HPDE6-E6E7 (cell line): ENCODE results near the gene ADSS1.

ENCODE experiments used
- DNase-seq: peaks from one replicate; pipeline ENCODE4 v3.0.0; 2011; ENCODE audit warnings: missing footprints; ENCODE audit errors: extremely low spot score

The ADSS1 gene

GRCh38 chr14:104687601-104688504, 36.2 kb upstream of the ADSS1 start:
- peak; percentile 91 for DNase-seq

GRCh38 chr14:104688505-104689108, 35.4 kb upstream of the ADSS1 start:
- DNase-seq: no peak

GRCh38 chr14:104689109-104689880, 34.7 kb upstream of the ADSS1 start, which contains the start of gene INF2:
INF2 (plus strand) TSS chr14:104689618; CDS start chr14:104701366, 11,748 bp downstream.
- peak; percentile 64 for DNase-seq

DNA sequence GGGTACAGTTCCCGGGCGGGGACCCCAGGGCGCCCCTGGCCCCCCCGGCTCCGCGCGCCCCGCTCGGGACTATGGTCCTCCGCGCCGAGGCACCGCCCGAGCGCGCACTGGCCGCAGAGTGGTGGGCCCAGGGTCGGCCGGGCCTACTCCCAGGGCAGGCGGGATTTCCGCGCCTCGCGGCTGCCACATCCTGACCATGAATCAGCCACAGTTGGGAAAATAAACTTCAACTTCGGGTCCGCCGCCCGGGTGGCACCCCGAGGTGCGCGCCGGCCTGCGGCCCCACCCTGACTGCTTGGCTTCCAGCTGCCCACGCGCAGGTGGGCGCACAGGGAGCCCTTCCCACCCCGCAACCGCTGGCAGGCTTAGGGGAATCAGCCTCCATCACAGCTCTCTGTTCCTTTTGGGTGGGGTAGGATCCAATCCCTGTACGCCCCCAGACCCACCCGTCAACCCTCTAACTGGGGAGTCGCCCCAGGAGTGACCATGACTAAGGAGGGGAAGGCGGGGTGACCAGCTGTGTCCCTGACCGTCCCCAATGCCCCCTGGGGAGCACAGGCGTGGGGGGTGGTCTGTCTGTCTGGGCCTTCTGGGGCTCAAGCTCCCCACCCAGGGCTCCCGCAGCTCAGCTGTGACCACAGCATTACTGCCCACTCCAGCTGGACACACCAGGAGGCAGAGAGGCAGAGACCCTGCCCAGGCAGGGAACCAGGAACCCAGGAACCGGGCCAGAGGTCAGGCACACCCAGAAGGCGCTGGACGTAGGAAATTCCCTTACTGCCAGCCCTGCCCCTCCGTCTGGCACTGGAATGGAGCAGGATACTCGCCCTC, 33.9 kb upstream of the ADSS1 start:
- no peak for DNase-seq

DNA sequence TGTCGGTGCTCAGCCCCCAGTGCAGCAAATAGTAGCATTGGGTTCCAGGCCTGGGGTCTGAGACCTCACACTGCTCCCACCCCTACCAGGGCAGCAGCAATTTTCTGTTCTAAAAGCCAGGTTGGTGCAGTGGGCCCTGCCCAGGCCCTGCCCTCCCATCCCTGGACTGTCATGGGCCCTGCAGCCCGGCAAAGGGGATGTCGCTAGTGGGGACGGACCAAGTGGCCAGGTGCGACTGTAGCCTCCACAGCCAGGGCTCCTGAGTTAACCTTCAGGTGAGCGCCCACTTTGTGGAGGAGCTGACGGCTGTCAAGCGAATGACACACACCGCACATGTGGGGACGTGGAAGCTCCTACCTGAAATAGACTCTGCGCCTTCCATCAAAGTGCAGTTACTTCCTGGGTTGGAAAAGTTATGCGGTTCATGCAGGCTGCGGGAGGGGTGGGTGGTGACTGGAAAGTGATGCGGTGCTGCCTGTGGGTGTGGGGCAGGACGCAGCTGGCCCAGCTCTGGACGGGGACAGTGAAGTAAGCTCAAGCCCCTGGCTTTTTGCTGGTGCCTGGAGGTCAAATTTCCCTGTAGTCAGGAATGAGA, 33.1 kb upstream of the ADSS1 start:
- no peak for DNase-seq

DNA sequence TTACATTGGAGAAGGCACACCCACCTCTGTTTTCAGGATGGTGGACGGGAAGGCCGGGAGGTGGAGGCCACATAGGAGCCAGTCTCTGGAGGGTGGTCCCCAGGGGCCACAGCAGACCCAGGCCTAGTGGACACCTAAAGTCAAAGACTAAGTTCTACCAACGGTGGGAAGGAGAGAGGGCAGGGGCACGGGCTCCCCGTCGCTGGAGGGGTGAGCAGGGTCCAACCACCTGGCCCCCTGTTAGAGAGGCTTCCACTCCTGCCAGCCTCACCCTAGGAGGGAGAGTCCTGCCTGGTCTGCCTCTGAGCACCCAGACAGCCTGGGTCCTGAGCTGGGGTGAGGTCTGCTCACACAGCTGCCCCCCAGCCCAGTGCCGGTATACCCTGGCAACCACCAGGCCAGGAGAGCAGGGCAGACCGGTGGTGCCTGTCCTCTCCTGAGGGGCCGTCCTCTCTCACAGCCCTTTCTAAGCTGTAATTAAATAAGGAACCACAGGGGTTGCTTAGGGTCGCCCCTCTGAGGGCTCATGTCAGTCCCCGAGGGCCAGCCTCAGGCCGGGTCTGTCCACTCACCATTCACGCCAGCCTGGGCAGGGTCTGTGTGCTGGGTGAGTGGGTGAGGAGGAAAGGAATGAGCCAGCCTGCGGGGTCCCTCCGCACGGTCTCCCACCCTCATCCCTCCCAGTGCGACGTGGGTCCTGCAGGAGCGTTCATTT, 32.3 kb upstream of the ADSS1 start:
- no peak for DNase-seq

DNA sequence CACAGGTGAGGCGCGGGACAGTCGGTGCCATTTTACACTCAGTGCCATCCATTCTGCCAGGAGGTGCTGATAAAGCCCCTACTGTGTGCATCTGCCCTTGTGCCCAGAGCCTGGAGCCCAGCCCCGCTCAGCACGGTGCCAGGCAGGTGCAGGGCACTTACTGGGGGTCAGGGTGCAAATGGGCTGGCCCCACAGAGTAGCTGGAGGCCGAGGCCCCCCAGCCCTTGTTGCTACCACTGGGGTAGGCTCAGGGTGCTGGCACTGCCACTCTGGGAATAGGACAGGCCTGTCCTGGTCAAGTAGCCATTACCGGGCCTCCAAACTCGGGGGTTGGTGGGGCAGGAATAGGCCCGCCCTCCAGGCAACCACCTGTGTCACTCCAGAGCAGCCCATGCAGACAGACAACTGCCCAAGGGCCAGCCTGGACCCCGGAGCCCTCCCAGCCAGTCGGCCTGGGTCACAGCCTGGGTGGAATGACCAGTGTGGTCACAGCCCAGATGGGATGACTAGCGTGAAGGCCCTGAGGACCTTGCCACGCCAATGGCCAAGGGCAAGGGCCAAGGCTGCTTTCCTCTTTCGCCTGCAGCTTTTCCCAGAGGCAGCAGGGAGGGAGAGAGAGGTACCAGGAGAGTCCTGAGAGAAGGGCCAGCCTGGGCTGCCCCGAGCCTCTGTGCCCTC, 31.6 kb upstream of the ADSS1 start:
- no peak for DNase-seq

DNA sequence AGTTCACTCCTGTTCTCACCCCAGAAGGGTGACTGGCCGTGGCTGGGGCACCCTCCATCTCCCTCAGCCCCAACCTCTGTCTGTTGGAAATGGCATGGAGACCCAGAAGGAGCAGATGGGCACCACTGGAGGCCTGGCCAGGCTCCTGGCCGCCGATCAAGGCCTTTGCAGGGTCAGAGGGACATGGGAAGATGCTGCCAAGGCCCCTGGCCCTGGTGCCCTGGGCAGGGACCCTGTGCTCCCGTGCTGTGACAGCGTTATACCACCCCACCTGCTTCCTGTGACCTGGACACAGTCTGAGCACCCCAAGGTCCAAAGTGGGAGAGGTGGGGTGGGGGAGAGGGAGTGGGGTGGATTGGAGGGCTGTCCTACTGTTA, 31.1 kb upstream of the ADSS1 start:
- DNase-seq: no peak

- DNase-seq: no peak
Measured at GRCh38 chr14:104693482-104694431, 30.3 kb upstream of the ADSS1 start.

GRCh38 chr14:104694475-104694950, 29.5 kb upstream of the ADSS1 start:
- DNase-seq: no peak

- DNase-seq: no peak
Measured at GRCh38 chr14:104694991-104695659, 28.9 kb upstream of the ADSS1 start.

DNA sequence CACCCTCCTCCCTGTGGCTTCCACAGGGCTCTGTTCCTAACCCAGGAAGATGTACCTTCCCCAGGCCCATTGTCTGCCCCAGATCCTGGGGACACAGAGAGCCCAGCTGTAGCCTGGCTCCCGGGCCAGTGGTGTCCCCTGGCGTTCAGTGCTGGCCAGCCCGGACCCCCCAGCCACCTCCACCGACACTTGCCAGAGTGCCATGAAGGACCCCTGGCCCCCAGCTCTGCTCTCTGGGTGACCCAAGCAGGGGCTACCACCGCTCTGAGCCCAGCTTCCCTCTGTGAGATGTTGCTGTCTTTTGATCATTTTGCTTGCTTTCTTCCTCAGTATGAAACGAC, 28.4 kb upstream of the ADSS1 start:
- DNase-seq: no peak

DNA sequence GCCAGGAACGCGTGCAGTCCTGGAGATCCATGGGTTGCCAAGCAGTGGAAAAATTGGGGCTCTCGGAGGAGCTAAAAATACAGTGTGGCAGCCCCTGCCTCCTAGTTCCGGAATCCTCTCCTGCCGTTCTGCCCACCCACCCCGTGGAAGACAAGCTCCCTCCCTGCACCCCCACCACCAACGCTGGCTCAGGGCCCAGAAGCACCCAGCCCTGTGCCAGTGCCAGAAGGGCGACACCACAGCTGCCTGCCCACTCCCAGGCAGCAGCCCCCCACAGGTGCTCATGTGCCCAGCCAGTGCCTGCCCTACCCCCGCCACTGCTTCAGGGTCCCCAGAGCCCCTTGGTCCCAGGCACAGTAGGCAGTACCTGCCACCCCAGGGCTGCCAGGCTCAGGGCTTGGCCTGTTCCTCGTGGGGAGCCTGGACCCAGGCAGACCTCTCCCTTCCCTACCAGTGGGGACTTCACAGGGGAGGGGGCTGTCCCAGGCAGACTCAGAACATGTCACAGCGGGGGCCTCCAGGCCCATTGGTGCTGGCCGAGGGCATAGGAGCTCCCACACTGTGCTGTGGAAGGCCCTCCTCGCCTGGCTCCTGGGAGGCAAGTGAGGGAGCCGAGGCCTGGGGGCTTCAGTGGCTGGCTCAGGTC, 27.2 kb upstream of the ADSS1 start:
- no peak for DNase-seq

- DNase-seq: no peak
Measured at GRCh38 chr14:104697317-104697703, 26.7 kb upstream of the ADSS1 start.

GRCh38 chr14:104697892-104698583, 26.0 kb upstream of the ADSS1 start:
- DNase-seq: no peak

GRCh38 chr14:104698688-104699425, 25.2 kb upstream of the ADSS1 start:
- no peak for DNase-seq

DNA sequence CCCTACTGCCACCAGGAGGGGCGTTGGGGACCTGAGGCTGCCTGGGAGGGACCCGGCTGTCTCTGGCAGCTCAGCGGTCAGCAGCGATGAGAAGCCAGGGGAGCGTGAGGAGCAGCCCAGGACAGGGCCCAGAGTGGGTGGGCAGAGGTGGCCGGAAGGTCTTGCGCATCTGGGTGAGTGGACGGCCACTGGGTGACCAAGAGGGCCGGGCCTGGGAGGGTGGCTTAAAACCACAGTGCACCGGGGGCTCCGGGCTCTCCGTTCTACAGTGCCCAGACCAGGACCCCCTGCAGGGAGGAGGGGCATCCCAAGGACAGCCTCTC, 24.6 kb upstream of the ADSS1 start:
- DNase-seq: no peak
